ENCODE measurements around the gene PEMT. TPM values are rescaled to one million over a fixed set of nuclear protein-coding genes. Genes with fewer than 3 reads are reported as not detected.
A peak's percentile ranks its signal among the peaks of the same experiment; 100 is the strongest.

Gene PEMT
- total RNA-seq, 3 donors from 2014 or later (not counting 1 experiment from before 2014, with no cell fraction given): 10.3 to 13.6 (median 12.6) TPM

GRCh38 chr17:17481860-17482259, 109.6 kb downstream of the PEMT start:
- intact Hi-C loops (cut with micrococcal nuclease): no loop called here
- H3K4me3 ChIP-seq (ENCODE audit: low read length): no peak overlapping the region
- no peak overlapping the region for H3K4me3 Mint-ChIP-seq
- H3K27me3 Mint-ChIP-seq (ENCODE audit: low read depth in 2 of 2): no peaks in the 10 kb centered on the region
- peaks cover 40 to 54% of the 10 kb centered on the region in 2 donors for H3K4me1 Mint-ChIP-seq
- peaks cover 10% of the 10 kb centered on the region for H3K4me1 ChIP-seq (ENCODE audit: control insufficient read depth, insufficient read depth, low read length)
- no peaks in the 10 kb centered on the region for H3K27me3 ChIP-seq (ENCODE audit: control insufficient read depth, insufficient read depth, low read length)
- H3K36me3 Mint-ChIP-seq: no peaks in the 10 kb centered on the region
- peaks cover 2% of the 10 kb centered on the region for H3K36me3 ChIP-seq (ENCODE audit: control insufficient read depth, insufficient read depth, low read length)
- peak overlapping the region in 1 of 2 donors; percentile 1 for H3K27ac Mint-ChIP-seq
- WGBS (ENCODE audit: insufficient coverage): 96% methylated on average over 4 of the region's 5 CpGs
- H3K9me3 ChIP-seq (ENCODE audit: control insufficient read depth, insufficient read depth, low read length): no peaks in the 10 kb centered on the region
- no peak for TF ChIP-seq CTCF (IDR thresholded peaks at IDR 0.05)
- no peaks in the 10 kb centered on the region for H3K9me3 Mint-ChIP-seq
- ATAC-seq: no peak
- H3K27ac ChIP-seq (ENCODE audit: low read length): no peak overlapping the region
- no peak for DNase-seq

- Histone ChIP-seq H3K4me3 (ENCODE audit: low read length) (no peak overlapping the region), H3K36me3 (ENCODE audit: control insufficient read depth, insufficient read depth, low read length) (peaks cover under 1% of the 10 kb centered on the region), H3K27me3 (ENCODE audit: control insufficient read depth, insufficient read depth, low read length) (no peaks in the 10 kb centered on the region), H3K9me3 (ENCODE audit: control insufficient read depth, insufficient read depth, low read length) (no peaks in the 10 kb centered on the region), H3K4me1 (ENCODE audit: control insufficient read depth, insufficient read depth, low read length) (peaks cover 19% of the 10 kb centered on the region), H3K27ac (ENCODE audit: low read length) (no peak overlapping the region)
- no peak for TF ChIP-seq CTCF (IDR thresholded peaks at IDR 0.05)
- Mint-ChIP-seq H3K4me3 (no peak overlapping the region), H3K27me3 (ENCODE audit: low read depth in 2 of 2) (no peaks in the 10 kb centered on the region), H3K4me1 (peaks cover 37 to 62% of the 10 kb centered on the region in 2 donors), H3K9me3 (no peaks in the 10 kb centered on the region), H3K27ac (peak overlapping the region in 1 of 2 donors; percentile 74), H3K36me3 (no peaks in the 10 kb centered on the region)
- DNase-seq (no peak), ATAC-seq (no peak)
- WGBS (ENCODE audit: insufficient coverage): 54% methylated on average over 6 of the region's 6 CpGs
- intact Hi-C loops (cut with micrococcal nuclease): no loop called here
These were observed 110.8 kb downstream of the PEMT start for GRCh38 chr17:17480593-17481148.

- no peak for ATAC-seq
- Mint-ChIP-seq H3K4me1 (peaks cover 30 to 59% of the 10 kb centered on the region in 2 donors), H3K27me3 (ENCODE audit: low read depth in 2 of 2) (peaks cover 0 to 4% of the 10 kb centered on the region in 2 donors), H3K36me3 (no peaks in the 10 kb centered on the region), H3K9me3 (no peaks in the 10 kb centered on the region), H3K27ac (peak overlapping the region in 1 of 2 donors; percentile 86), H3K4me3 (peak overlapping the region; percentile 45)
- intact Hi-C loops (cut with micrococcal nuclease): no loop called here
- Histone ChIP-seq H3K27ac (ENCODE audit: low read length) (no peak overlapping the region), H3K27me3 (ENCODE audit: control insufficient read depth, insufficient read depth, low read length) (no peaks in the 10 kb centered on the region), H3K9me3 (ENCODE audit: control insufficient read depth, insufficient read depth, low read length) (no peaks in the 10 kb centered on the region), H3K4me1 (ENCODE audit: control insufficient read depth, insufficient read depth, low read length) (peaks cover 19% of the 10 kb centered on the region), H3K36me3 (ENCODE audit: control insufficient read depth, insufficient read depth, low read length) (no peaks in the 10 kb centered on the region), H3K4me3 (ENCODE audit: low read length) (no peak overlapping the region)
- WGBS (ENCODE audit: insufficient coverage): 100% methylated on average over 3 of the region's 3 CpGs
- DNase-seq: no peak
- no peak for TF ChIP-seq CTCF (IDR thresholded peaks at IDR 0.05)
These were observed 112.3 kb downstream of the PEMT start for GRCh38 chr17:17479209-17479608.

Data from natural killer cell (primary cell).